ENCODE data around the gene SSUH2. TPM values are rescaled to one million over a fixed set of nuclear protein-coding genes. Genes with fewer than 3 reads are reported as not detected.

The SSUH2 gene
- total and polyA plus RNA-seq, 2 experiments from 2014 or later: 0.73 to 2.3 TPM

- Histone ChIP-seq H4K20me1 (replicated peaks; ENCODE audit: insufficient read depth) (no peaks in the 10 kb centered on the region), H3F3A (replicated peaks; ENCODE audit: low read depth) (no peaks in the 10 kb centered on the region), H3K4me1 (ENCODE audit: insufficient read depth) (no peaks in the 10 kb centered on the region), H3K4me2 (no peak overlapping the region), H3K27ac (ENCODE audit: low read depth) (no peak overlapping the region), H3K36me3 (ENCODE audit: insufficient read depth) (no peaks in the 10 kb centered on the region), H3K9me2 (ENCODE audit: insufficient read depth) (no peaks in the 10 kb centered on the region), H2AFZ (peak overlapping the region; percentile 84), H3K4me3 (no peak overlapping the region), H3K79me2 (replicated peaks; ENCODE audit: insufficient read depth) (no peaks in the 10 kb centered on the region), H3K27me3 (ENCODE audit: insufficient read depth) (no peaks in the 10 kb centered on the region)
- ATAC-seq (no peak), DNase-seq (ENCODE audit: low spot score) (no peak)
- Mint-ChIP-seq H3K4me3 (no peak overlapping the region), H3K27ac (no peak overlapping the region), H3K36me3 (ENCODE audit: low read depth) (no peaks in the 10 kb centered on the region; the same call in 2 of the 3 replicates), H3K27me3 (ENCODE audit: insufficient read depth, low read depth, poor library complexity) (peaks cover 9% of the 10 kb centered on the region), H3K4me1 (peaks cover 12% of the 10 kb centered on the region; the same call in 2 of the 3 replicates), H3K9me3 (no peaks in the 10 kb centered on the region; the same call in 2 of the 3 replicates)
- TF ChIP-seq ZNF462 (CRISPR knock-in tag; IDR thresholded peaks at IDR 0.05): no peak
- no peak for TF ChIP-seq CTCF (conservative IDR thresholded peaks at IDR 0.05; ENCODE audit: low read depth in 2 of 2)
- TF ChIP-seq NANOG (IDR thresholded peaks at IDR 0.05; ENCODE audit: borderline replicate concordance): no peak
- TF ChIP-seq POLR2AphosphoS5 (IDR thresholded peaks at IDR 0.05; ENCODE audit: low read depth): no peak
- TF ChIP-seq ZNF331 (CRISPR knock-in tag; IDR thresholded peaks at IDR 0.05; ENCODE audit: low read depth): no peak
- TF ChIP-seq JUNB (IDR thresholded peaks at IDR 0.05; ENCODE audit: unreplicated experiment): no peak
- no peak for TF ChIP-seq CREB1 (CRISPR knock-in tag; IDR thresholded peaks at IDR 0.05; ENCODE audit: low read depth)
- TF ChIP-seq ZNF114 (CRISPR knock-in tag; IDR thresholded peaks at IDR 0.05): no peak
- no peak for TF ChIP-seq STAT1 (IDR thresholded peaks at IDR 0.05; ENCODE audit: unreplicated experiment)
- no peak for TF ChIP-seq EZH2 (IDR thresholded peaks at IDR 0.05; ENCODE audit: low read depth, unreplicated experiment)
- no peak for TF ChIP-seq ETS1 (IDR thresholded peaks at IDR 0.05)
- TF ChIP-seq REST (IDR thresholded peaks at IDR 0.05; ENCODE audit: unreplicated experiment): no peak
- TF ChIP-seq EZH2phosphoT487 (IDR thresholded peaks at IDR 0.05; ENCODE audit: unreplicated experiment): no peak
These were observed 20.9 kb downstream of the SSUH2 start for GRCh38 chr3:8623741-8624140.
